ENCODE data around the gene RAPGEF1. TPM values are rescaled to one million over a fixed set of nuclear protein-coding genes. Genes with fewer than 3 reads are reported as not detected.
A peak's percentile ranks its signal among the peaks of the same experiment; 100 is the strongest.

The RAPGEF1 gene
- total RNA-seq, 1 donor from 2014 or later, result 144 TPM

DNA sequence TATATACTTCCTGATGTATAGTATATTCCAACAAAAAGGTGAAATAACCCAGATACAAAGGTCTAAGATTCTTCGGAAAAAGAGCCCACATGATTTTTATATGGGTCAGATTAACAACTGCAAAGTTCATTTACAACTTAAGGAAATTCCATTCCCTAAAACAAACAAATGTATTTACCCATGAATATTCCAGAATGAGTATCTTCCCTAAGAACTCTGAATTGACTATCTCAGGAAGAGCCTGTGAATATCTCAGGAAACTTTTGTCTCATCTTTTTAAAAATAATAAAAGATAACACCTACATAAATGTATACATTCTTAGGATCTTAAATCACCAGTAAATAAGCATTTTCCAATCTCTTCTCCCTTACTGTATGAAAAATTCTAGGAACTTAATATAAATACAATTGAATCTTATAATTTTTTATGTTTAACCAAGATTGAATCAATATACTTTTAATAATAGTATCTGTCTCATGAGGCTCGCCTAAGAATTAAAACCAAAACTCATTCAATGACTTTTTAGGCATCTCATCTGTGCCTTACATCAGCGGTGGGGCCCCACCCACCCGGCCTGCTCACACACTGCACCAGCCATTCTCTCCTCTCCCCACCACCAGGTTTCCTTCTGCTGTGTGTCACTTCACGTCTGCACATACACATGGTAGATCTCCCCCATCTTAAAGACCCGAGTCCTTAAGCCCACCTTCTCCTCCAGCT lies 78.1 kb downstream of the RAPGEF1 start:
- no peak overlapping the region for H3K4me3 ChIP-seq
- H3K27ac ChIP-seq, result no peak overlapping the region
- no peaks in the 10 kb centered on the region for H3K27me3 ChIP-seq
- TF ChIP-seq, protein P1, sequence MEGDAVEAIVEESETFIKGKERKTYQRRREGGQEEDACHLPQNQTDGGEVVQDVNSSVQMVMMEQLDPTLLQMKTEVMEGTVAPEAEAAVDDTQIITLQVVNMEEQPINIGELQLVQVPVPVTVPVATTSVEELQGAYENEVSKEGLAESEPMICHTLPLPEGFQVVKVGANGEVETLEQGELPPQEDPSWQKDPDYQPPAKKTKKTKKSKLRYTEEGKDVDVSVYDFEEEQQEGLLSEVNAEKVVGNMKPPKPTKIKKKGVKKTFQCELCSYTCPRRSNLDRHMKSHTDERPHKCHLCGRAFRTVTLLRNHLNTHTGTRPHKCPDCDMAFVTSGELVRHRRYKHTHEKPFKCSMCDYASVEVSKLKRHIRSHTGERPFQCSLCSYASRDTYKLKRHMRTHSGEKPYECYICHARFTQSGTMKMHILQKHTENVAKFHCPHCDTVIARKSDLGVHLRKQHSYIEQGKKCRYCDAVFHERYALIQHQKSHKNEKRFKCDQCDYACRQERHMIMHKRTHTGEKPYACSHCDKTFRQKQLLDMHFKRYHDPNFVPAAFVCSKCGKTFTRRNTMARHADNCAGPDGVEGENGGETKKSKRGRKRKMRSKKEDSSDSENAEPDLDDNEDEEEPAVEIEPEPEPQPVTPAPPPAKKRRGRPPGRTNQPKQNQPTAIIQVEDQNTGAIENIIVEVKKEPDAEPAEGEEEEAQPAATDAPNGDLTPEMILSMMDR (IDR thresholded peaks at IDR 0.05), result no peak
- H3K36me3 ChIP-seq, result no peaks in the 10 kb centered on the region
- no peaks in the 10 kb centered on the region for H3K9me3 ChIP-seq
- intact Hi-C loops (cut with DNase I), result no loop called here
- H3K4me1 ChIP-seq, result peaks cover 37% of the 10 kb centered on the region
- no peak for DNase-seq
- ATAC-seq, result peak; percentile 27

DNA sequence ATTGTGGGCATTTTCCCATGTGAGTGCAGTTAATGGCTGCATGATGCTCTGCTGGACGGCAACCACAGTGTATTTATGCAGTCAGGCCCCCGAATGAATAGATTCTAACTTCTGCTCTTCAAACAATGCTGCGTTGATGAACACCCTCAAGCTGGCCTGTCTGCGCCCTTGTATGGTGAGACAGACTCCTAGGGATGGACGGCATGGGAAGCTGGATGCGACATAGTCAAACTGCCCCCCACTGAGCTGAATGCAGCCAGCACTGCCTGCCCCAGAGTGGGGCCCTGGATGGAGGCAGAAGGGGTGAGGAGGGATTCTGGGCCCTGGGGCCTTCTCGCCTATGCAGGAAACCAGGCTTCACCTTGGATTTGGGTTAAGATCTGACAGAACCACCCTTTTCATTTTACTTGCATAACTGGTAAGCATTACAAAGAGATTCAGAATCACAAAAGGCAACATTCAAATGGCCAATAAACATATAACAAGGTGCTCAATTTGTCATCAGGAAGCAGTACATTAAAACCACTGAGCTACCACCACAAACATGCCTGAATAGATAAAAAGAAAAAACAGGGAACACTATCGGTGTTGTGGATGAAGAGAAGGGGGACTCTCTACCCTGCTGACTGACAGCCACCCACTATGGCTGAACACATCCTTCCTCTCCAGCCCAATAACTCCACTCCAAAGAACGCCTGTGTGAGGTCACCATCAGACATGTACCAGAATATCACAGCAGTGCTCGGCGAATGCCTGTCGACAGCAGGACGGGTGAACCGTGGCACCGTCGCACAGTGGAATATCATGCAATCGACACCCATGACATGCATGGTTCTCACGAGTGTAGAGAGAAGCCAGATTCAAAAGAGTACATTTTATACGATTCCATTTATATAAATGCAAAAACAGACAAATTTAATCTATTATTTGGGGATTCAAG lies 79.1 kb downstream of the RAPGEF1 start:
- H3K36me3 ChIP-seq, result no peaks in the 10 kb centered on the region
- peaks cover 40% of the 10 kb centered on the region for H3K4me1 ChIP-seq
- H3K27me3 ChIP-seq, result no peaks in the 10 kb centered on the region
- no peak overlapping the region for H3K27ac ChIP-seq
- no peaks in the 10 kb centered on the region for H3K9me3 ChIP-seq
- TF ChIP-seq, protein P1 (IDR thresholded peaks at IDR 0.05), result no peak
- ATAC-seq (no peak), DNase-seq (no peak)
- intact Hi-C loops (cut with DNase I), result no loop called here
- H3K4me3 ChIP-seq, result no peak overlapping the region

DNA sequence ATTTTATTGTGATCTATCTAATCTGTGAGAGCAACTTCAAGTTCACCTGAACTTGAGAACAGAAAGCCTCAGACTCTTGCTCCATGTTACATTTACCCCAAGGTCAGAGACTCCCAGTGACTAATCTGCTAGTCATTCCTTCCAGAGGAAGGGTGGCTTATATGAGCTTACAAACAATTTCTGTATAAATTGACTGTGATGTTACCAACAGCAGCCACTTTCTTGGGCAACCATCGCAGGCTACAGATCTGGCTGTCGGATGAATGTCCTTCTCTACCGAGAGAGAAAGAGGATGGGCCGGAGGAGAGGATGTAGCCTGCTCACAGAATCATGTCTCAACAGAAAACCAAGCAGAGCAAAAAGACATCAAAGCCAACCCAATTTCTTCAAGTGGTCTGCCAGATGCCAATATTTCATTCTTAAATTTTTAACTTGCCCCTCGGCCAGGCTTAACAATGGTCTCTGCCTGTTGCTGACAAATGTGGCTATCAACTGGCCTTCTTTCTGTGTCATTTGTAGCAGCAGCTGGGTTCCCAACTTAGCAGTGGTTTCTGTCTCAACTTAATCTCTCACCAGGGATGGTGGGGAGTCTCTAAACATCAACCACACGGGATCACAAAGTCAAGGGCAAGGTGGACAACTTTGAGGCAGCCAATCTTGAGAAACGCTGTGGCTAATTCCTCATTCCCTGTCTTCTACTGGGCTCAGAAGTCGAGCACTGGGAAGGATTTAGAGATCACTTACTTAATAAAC lies 81.3 kb downstream of the RAPGEF1 start:
- intact Hi-C loops (cut with DNase I), result no loop called here

DNA sequence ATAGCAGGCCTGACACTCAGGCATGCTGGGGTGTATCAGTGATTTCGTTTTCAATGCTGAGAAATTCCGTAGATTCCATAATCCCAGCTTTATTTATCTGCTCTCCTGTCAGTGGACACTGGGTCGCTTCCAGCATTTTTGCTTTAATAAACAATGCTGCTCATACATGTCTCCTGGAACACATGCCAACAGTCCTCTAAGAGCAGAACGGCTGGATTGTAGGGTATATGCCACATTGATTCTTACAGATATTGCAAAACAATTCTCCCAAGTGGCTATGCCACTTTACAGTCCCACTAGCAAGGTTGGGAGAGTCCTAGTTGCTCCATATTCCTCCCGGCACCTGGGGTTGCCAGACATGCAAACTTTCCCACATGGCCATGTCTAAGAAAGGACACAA lies 81.9 kb downstream of the RAPGEF1 start:
- TF ChIP-seq, protein P1 (IDR thresholded peaks at IDR 0.05), result no peak
- ATAC-seq (no peak), DNase-seq (no peak)
- H3K27ac ChIP-seq, result peak overlapping the region; percentile 18
- no peaks in the 10 kb centered on the region for H3K9me3 ChIP-seq
- no peaks in the 10 kb centered on the region for H3K36me3 ChIP-seq
- H3K27me3 ChIP-seq, result no peaks in the 10 kb centered on the region
- H3K4me1 ChIP-seq, result peaks cover 54% of the 10 kb centered on the region
- H3K4me3 ChIP-seq, result no peak overlapping the region
- intact Hi-C loops (cut with DNase I), result no loop called here

More for the DNA sequence above, 81.3 kb downstream of the RAPGEF1 start:
- Histone ChIP-seq H3K27ac (peak overlapping the region; percentile 18), H3K36me3 (no peaks in the 10 kb centered on the region), H3K4me3 (no peak overlapping the region), H3K9me3 (no peaks in the 10 kb centered on the region), H3K27me3 (no peaks in the 10 kb centered on the region), H3K4me1 (peaks cover 54% of the 10 kb centered on the region)
- DNase-seq, result no peak
- TF ChIP-seq, protein P1 (IDR thresholded peaks at IDR 0.05), result no peak
- peak; percentile 33 for ATAC-seq

DNA sequence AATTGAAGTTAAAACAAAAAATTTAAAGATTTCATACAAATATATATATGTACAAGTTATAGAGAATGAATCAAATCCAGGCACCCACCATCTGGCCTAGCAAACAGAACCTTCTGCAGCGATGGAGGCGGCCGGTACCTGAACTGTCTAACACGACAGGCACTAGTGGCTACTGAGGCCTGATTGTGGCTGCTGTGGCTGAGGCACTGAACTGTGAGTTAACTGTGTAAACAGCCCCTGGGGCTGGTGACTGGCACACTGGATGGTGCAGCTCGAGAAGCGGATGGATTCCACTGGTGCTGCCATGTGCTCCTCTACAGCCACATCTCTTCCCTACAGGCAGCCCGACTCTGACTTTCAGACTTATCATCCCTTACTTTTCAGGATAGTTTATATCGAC lies 82.4 kb downstream of the RAPGEF1 start:
- H3K4me3 ChIP-seq, result no peak overlapping the region
- peak overlapping the region; percentile 18 for H3K27ac ChIP-seq
- ATAC-seq (no peak), DNase-seq (no peak)
- peaks cover 53% of the 10 kb centered on the region for H3K4me1 ChIP-seq
- TF ChIP-seq, protein P1 (IDR thresholded peaks at IDR 0.05), result no peak
- H3K27me3 ChIP-seq, result no peaks in the 10 kb centered on the region
- H3K36me3 ChIP-seq, result no peaks in the 10 kb centered on the region
- no peaks in the 10 kb centered on the region for H3K9me3 ChIP-seq
- intact Hi-C loops (cut with DNase I), result no loop called here

Measured in upper lobe of right lung (tissue), 1 donor.